SK-N-MC (cell line): ENCODE results near the gene ASB15.

Experiments
- EZH2 ChIP-seq: fragments of 200-600 bp; sonication (generic); IDR thresholded peaks from one replicate; pipeline ENCODE4 v1.6.1; 2017; ENCODE audit warnings: antibody characterized with exemption
- POLR2AphosphoS5 ChIP-seq: IDR thresholded peaks from 2 replicates; pipeline ENCODE4 v1.6.1; 2012; ENCODE audit warnings: mild to moderate bottlenecking, low read depth, low read length, borderline replicate concordance

GRCh38 chr7:123581162-123581459 is 20.5 kb upstream of the ASB15 start:
- TF ChIP-seq POLR2AphosphoS5 (no peak), EZH2 (no peak)
